ENCODE results near the gene ARID1B. TPM values are rescaled to one million over a fixed set of nuclear protein-coding genes. Genes with fewer than 3 reads are reported as not detected.

ARID1B gene
- total and polyA plus RNA-seq, 2 of the 13 experiments (the other 11 are each of a cell fraction or from before 2014, with no cell fraction given): 20.1 to 32.6 TPM

DNA sequence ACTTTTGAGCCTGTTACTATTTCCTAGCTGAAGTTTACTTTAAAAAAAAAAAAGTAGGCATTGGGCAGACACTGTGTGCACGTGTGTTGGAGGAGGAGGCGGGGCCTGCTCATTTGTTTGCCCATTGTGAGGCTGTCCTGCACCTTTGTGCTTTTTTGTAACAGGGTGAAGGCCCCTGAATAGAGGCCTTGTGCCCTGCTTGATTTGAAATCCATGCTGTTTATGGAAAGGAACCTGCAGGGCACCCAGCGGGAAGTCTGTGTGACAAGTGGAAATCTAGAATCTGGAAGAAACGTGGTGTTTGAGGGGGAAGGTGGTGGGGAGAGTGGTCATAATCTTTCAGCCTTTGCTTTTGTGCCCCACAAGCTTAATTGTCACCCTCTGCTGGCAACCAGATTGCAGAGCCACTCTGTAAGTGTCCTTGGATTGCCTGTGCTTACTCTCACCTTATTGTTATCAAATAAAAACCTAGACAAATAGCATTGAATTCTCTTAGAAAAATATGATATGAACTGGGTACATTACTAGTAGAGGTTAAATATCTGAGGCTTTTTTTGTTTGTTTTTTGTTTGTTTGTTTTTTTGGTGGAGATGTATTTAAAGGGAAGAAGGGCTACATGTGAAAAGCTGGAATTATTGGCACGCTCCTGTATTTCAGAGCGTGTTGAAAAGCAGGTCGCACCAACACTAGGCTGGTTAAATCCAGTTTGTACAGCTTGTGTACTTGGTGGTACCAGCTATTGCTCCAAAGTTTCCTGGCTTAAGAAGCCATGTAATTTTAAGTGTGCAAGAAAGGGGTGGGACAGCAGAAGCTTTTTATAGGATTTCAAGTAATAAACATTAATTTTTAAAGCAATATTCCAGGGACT lies 156.3 kb downstream of the ARID1B start (continued):
- peak; percentile 39; the same call in 1 of the 2 replicates for TF ChIP-seq ELF3 (CRISPR knock-in tag; IDR thresholded peaks at IDR 0.05)
- TF ChIP-seq, protein P1, sequence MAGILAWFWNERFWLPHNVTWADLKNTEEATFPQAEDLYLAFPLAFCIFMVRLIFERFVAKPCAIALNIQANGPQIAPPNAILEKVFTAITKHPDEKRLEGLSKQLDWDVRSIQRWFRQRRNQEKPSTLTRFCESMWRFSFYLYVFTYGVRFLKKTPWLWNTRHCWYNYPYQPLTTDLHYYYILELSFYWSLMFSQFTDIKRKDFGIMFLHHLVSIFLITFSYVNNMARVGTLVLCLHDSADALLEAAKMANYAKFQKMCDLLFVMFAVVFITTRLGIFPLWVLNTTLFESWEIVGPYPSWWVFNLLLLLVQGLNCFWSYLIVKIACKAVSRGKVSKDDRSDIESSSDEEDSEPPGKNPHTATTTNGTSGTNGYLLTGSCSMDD (CRISPR knock-in tag; IDR thresholded peaks at IDR 0.05): no peak
- no peak for TF ChIP-seq ZNF678 (CRISPR knock-in tag; IDR thresholded peaks at IDR 0.05)
- TF ChIP-seq HNRNPUL1 (IDR thresholded peaks at IDR 0.05; ENCODE audit: low read depth, low read length): no peak
- no peak for TF ChIP-seq ISX (CRISPR knock-in tag; conservative IDR thresholded peaks at IDR 0.05)
- no peak for TF ChIP-seq ZNF891 (CRISPR knock-in tag; IDR thresholded peaks at IDR 0.05)
- peak; percentile 59; the same call in 1 of the 2 replicates for TF ChIP-seq TARDBP (CRISPR knock-in tag; IDR thresholded peaks at IDR 0.05)
- TF ChIP-seq TAF1 (CRISPR knock-in tag; IDR thresholded peaks at IDR 0.05): no peak
- TF ChIP-seq ZSCAN25 (CRISPR knock-in tag; IDR thresholded peaks at IDR 0.05): no peak
- 0 out of 2 replicates have a peak, but pooled peaks have one; percentile 26 for TF ChIP-seq ZNF607 (CRISPR knock-in tag; IDR thresholded peaks at IDR 0.05; ENCODE audit: borderline replicate concordance)
- no peak for TF ChIP-seq SP2 (CRISPR knock-in tag; IDR thresholded peaks at IDR 0.05)
- TF ChIP-seq ZMYM2 (CRISPR knock-in tag; IDR thresholded peaks at IDR 0.05): no peak
- TF ChIP-seq ZNF264 (CRISPR knock-in tag; IDR thresholded peaks at IDR 0.05): peak; percentile 68; the same call in 1 of the 2 replicates
- peak; percentile 66; the same call in 1 of the 2 replicates for TF ChIP-seq ZNF414 (CRISPR knock-in tag; IDR thresholded peaks at IDR 0.05)
- TF ChIP-seq, protein P2, sequence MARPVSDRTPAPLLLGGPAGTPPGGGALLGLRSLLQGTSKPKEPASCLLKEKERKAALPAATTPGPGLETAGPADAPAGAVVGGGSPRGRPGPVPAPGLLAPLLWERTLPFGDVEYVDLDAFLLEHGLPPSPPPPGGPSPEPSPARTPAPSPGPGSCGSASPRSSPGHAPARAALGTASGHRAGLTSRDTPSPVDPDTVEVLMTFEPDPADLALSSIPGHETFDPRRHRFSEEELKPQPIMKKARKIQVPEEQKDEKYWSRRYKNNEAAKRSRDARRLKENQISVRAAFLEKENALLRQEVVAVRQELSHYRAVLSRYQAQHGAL (CRISPR knock-in tag; IDR thresholded peaks at IDR 0.05; ENCODE audit: not compliant biosample characterization): no peak
- 0 out of 2 replicates have a peak, but pooled peaks have one; percentile 32 for TF ChIP-seq ZNF724P (CRISPR knock-in tag; IDR thresholded peaks at IDR 0.05; ENCODE audit: borderline replicate concordance)
- TF ChIP-seq ZNF841 (CRISPR knock-in tag; IDR thresholded peaks at IDR 0.05; ENCODE audit: borderline replicate concordance): no peak
- TF ChIP-seq, protein P3, sequence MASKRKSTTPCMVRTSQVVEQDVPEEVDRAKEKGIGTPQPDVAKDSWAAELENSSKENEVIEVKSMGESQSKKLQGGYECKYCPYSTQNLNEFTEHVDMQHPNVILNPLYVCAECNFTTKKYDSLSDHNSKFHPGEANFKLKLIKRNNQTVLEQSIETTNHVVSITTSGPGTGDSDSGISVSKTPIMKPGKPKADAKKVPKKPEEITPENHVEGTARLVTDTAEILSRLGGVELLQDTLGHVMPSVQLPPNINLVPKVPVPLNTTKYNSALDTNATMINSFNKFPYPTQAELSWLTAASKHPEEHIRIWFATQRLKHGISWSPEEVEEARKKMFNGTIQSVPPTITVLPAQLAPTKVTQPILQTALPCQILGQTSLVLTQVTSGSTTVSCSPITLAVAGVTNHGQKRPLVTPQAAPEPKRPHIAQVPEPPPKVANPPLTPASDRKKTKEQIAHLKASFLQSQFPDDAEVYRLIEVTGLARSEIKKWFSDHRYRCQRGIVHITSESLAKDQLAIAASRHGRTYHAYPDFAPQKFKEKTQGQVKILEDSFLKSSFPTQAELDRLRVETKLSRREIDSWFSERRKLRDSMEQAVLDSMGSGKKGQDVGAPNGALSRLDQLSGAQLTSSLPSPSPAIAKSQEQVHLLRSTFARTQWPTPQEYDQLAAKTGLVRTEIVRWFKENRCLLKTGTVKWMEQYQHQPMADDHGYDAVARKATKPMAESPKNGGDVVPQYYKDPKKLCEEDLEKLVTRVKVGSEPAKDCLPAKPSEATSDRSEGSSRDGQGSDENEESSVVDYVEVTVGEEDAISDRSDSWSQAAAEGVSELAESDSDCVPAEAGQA (IDR thresholded peaks at IDR 0.05; ENCODE audit: low read depth): no peak
- TF ChIP-seq, protein P3 (CRISPR knock-in tag; IDR thresholded peaks at IDR 0.05; ENCODE audit: borderline replicate concordance): no peak
- TF ChIP-seq SKI (IDR thresholded peaks at IDR 0.05; ENCODE audit: partially characterized antibody): no peak
- no peak for TF ChIP-seq TOE1 (CRISPR knock-in tag; IDR thresholded peaks at IDR 0.05)
- TF ChIP-seq MBNL3 (CRISPR knock-in tag; conservative IDR thresholded peaks at IDR 0.05): no peak
